Bronchial epithelial cell (primary cell): ENCODE measurements around the gene GPRC5D. TPM values are rescaled to one million over a fixed set of nuclear protein-coding genes. Genes with fewer than 3 reads are reported as not detected.

ENCODE experiments used
- DNase-seq: peaks from one replicate; pipeline ENCODE4 v3.0.0-alpha.2; 2010; ENCODE audit warnings: low read depth
- FAIRE-seq: peaks from 2 replicates; lab custom pipeline; 2011; peaks lifted over from hg19 to GRCh38; lab: Jason Lieb, UNC
- H3K27me3 ChIP-seq: 2 replicates; pipeline ENCODE4 v1.5.1; 2011; ENCODE audit warnings: low read length; ENCODE audit not compliant: control insufficient read depth, insufficient read depth
- H3K36me3 ChIP-seq: 2 replicates; pipeline ENCODE4 v1.5.1; 2011; ENCODE audit warnings: low read length; ENCODE audit not compliant: control insufficient read depth, insufficient read depth
- H3K4me3 ChIP-seq: 2 replicates; pipeline ENCODE4 v1.5.1; 2011; ENCODE audit warnings: mild to moderate bottlenecking, low read depth, low read length, control low read depth
- CTCF ChIP-seq: IDR thresholded peaks from 2 replicates; pipeline ENCODE4 v1.5.1; 2011; ENCODE audit warnings: mild to moderate bottlenecking, moderate library complexity, low read length, control low read depth, inconsistent platforms; ENCODE audit not compliant: insufficient read depth, severe bottlenecking
- total RNA-seq: library from RNA; depleted of rRNA; stranded (reverse); fragments of >200 nt; gene quantifications from 2 replicates; pipeline ENCODE4 v1.2.1, GENCODE V29; 2014

GPRC5D gene
- total RNA-seq, 1 donor from 2014 or later = not detected

GRCh38 chr12:12918781-12919389 is 33.1 kb downstream of the GPRC5D start:
- Histone ChIP-seq H3K4me3 (no peak overlapping the region), H3K36me3 (peaks cover 1% of the 10 kb centered on the region), H3K27me3 (no peaks in the 10 kb centered on the region)
- FAIRE-seq (no peak), DNase-seq (no peak)
- TF ChIP-seq CTCF = no peak

- Histone ChIP-seq H3K4me3 (no peak overlapping the region), H3K36me3 (peaks cover 11% of the 10 kb centered on the region), H3K27me3 (no peaks in the 10 kb centered on the region)
- DNase-seq (no peak), FAIRE-seq (no peak)
- TF ChIP-seq CTCF = no peak
Observed at GRCh38 chr12:12917517-12917916, 34.5 kb downstream of the GPRC5D start.

GRCh38 chr12:12916135-12916944 is 35.6 kb downstream of the GPRC5D start:
- no peaks in the 10 kb centered on the region for H3K27me3 ChIP-seq
- DNase-seq (peak; percentile 61), FAIRE-seq (no peak)
- no peak overlapping the region for H3K4me3 ChIP-seq
- H3K36me3 ChIP-seq = peaks cover 16% of the 10 kb centered on the region
- peak; percentile 98 for TF ChIP-seq CTCF

- FAIRE-seq = no peak
- Histone ChIP-seq H3K27me3 (no peaks in the 10 kb centered on the region), H3K36me3 (peaks cover 16% of the 10 kb centered on the region)
Observed at GRCh38 chr12:12915656-12916055, 36.3 kb downstream of the GPRC5D start.

GRCh38 chr12:12912711-12913110 is 39.3 kb downstream of the GPRC5D start:
- Histone ChIP-seq H3K27me3 (no peaks in the 10 kb centered on the region), H3K4me3 (no peak overlapping the region), H3K36me3 (peaks cover 29% of the 10 kb centered on the region)
- FAIRE-seq = no peak
- TF ChIP-seq CTCF = no peak
- DNase-seq = no peak

More at GRCh38 chr12:12915656-12916055, 36.3 kb downstream of the GPRC5D start:
- DNase-seq = no peak
- TF ChIP-seq CTCF = no peak
- H3K4me3 ChIP-seq = no peak overlapping the region
